Stromal cell of bone marrow (primary cell): ENCODE measurements around the gene IQSEC3.
"Not testable (repeated sequence)": the region's sequence is repeated elsewhere in the genome, so short reads cannot be mapped to it uniquely, and the experiment has no call there.

Experiments
- DNase-seq: peaks from one replicate; pipeline ENCODE4 v3.0.0-alpha.2; 2012; ENCODE audit warnings: low read depth

Gene IQSEC3

DNA sequence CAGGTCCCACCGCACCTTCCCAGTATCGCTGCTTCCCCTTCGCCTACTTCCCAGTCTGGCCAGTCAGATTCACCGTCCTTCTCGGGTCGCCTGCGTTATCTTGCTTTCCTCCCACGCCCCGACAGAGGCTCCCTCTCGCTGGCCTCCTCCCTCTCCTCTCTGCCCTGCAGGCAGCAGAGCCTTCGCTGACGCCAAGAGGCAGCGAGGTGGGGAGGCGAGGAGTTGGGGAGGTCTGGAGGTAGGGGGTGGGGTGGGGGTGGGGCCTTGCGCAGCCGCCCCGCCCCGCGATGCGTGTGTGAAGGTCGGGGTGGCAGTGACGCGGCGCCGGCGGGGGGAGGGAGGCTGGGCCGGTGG, at the start of gene IQSEC3:
Gene IQSEC3 (plus strand): TSS at position 340 of the 354 bp plus-strand sequence. CDS start 116 bp downstream, outside the sequence.
- DNase-seq = not testable (repeated sequence)

DNA sequence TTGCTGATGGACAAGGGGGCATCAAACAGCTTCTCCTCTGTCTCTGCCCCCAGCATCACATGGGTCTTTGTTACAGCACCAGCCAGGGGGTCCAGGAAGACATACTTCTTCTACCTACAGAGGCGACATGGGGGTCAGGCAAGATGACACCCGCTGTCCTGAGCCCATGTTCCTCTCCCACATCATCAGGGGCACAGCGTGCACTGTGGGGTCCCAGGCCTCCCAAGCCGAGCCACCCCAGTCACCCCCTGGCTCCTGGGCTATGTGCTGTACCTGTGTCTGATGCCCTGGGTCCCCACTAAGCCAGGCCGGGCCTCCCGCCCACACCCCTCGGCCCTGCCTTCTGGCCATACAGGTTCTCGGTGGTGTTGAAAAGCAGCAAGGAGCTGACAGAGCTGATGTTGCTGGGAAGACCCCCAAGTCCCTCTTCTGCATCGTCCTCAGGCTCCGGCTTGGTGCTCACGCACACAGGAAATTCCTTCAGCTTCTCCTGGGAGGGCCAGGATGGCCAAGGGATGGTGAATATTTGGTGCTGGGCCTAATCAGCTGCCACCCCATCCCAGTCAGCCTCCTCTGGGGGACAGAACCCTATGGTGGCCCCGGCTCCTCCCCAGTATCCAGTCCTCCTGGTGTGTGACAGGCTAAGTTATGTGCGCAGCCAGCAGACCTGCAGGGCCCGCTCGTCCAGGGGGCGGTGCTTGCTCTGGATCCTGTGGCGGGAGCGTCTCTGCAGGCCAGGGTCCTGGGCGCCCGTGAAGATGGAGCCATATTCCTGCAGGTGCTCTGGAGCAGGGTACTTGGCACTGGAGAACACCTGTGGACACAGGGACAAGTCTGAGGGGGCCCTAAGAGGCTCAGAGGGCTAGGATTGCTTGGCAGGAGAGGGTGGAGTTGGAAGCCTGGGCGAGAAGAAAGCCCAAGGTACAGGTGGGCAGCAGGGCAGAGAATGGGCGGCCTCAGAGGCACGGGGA, 48.9 kb upstream of the IQSEC3 start:
- DNase-seq = not testable (repeated sequence)

DNA sequence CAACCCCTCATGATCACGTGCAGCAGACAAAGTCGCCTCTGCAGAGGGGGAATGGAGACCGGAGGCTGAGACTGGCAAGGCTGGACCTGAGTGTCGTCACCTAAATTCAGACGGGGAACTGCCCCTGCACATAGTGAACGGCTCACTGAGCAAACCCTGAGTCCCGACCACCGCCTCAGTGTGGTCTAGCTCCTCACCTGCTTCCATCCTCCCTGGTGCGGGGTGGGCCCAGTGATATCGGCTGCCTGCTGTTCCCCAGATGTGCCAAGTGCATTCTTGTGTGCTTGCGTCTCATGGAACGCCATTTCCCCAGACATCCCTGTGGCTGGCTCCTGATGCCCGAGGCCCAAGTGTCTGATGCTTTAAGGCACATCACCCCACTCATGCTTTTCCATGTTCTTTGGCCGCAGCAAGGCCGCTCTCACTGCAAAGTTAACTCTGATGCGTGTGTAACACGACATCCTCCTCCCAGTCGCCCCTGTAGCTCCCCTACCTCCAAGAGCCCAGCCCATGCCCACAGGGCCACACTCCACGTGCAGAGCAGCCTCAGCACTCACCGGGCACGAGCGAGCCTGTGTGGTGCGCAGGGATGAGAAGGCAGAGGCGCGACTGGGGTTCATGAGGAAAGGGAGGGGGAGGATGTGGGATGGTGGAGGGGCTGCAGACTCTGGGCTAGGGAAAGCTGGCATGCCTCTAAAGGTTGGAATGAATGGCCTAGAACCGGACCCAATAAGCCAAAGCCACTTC, 47.6 kb upstream of the IQSEC3 start:
- not testable (repeated sequence) for DNase-seq

DNA sequence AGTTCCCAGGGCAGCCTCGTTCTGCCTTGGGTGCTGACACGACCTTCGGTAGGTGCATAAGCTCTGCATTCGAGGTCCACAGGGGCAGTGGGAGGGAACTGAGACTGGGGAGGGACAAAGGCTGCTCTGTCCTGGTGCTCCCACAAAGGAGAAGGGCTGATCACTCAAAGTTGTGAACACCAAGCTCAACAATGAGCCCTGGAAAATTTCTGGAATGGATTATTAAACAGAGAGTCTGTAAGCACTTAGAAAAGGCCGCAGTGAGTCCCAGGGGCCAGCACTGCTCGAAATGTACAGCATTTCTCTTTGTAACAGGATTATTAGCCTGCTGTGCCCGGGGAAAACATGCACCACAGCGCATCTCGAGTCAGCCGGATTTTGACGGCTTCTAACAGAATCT, 46.7 kb upstream of the IQSEC3 start:
- not testable (repeated sequence) for DNase-seq

DNA sequence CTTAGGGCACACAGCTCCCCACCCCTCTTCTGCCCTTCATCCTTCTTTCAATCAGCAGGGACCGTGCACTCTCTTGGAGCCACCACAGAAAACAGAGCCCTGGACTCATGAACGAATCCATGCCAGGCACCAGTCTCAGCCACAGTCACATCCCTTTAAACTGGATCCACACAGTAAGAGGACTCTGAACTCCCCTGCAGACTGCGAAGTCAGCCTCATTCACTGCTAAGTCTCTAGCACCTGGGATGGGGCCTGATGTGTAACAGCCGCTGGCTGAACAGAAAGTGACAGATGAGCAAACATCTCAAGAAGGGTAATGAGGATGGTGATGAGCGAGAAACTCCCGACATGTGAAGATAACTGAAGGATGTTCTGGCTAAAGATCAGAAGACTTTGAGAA, 45.8 kb upstream of the IQSEC3 start:
- no peak for DNase-seq

DNA sequence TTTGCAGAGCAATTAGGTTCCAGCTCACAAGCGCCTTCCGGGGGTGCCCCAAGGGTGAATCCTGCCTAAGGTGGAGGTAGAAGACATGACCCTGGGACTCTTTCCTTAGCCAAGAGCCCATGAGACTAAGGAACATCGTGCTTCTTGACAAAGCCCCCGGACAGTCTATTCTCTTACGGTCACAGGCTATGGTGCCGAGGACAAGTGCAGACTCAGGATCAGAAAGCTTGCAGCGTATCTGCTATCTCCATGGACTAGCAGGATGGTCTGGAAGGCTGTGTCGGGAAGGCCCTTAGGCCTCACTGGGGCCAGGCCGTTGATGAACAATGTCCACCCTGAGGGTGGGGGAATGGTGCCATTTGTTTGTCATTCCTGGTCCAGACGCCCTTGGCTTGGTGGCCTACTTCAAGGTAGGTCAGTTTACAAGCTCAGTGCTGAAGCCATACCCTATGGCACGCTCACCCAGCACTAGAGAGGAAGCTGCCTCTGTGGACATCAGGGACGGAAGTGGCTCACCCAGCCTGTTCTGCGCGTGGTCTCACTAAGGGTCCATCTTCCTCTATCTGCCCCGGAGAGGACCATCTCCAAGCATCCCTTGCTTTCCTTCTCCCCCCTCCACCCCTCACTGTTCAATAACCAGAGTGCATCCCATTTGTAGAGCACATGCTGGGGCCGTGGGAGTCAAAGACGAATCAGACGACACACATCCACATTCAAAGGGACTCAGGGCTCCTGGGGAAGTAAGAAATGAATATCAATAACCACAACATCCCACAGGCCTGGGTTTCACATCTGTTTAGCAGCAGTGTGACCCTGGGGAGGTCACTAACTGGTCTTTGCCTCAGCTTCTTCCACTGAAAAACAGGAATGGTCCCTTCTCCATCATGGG, 45.0 kb upstream of the IQSEC3 start:
- no peak for DNase-seq

DNA sequence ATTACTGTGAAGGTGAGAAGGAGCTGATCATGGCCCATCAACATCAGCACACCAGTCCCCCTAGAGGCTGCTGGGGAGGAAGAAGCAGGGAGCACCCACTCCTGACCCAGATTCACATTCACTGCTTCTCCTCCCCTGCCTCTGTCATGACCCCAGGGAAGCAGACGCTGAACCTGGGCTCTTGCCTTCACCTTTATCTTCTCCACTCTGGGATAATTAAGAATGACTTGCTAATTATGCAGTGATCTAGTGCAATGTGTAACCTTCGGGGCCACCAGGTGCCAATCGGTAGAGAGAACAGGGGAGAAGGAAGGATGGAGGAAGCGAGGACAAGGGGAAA, 44.4 kb upstream of the IQSEC3 start:
- no peak for DNase-seq

DNA sequence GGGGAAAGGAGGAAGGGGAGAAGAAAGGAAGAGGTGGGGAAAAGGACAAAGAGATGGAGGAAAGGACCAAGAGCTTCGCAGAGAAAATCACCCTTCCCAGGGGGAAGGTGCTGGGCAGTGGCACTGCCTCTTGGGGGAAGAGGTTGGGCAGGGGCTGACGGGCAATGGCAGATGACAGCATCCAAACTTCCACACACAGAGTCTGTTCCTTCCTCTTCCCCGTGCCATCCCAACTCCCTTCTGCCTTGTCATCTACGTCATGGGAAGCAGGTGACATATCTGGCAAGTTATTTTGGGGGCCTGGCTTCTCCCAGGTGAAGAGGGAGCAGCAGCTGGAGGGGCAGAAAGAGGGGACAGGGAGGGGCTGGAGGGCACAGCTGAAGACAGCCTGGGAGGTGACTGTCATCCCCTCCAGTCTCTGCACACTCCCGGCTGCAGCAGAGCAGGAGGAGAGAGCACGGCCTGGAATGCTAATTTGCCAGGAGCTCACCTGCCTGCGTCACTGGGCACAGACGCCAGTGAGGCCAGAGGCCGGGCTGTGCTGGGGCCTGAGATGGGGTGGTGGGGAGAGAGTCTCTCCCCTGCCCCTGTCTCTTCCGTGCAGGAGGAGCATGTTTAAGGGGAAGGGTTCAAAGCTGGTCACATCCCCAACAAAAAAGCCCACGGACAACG, 43.9 kb upstream of the IQSEC3 start:
- no peak for DNase-seq

DNA sequence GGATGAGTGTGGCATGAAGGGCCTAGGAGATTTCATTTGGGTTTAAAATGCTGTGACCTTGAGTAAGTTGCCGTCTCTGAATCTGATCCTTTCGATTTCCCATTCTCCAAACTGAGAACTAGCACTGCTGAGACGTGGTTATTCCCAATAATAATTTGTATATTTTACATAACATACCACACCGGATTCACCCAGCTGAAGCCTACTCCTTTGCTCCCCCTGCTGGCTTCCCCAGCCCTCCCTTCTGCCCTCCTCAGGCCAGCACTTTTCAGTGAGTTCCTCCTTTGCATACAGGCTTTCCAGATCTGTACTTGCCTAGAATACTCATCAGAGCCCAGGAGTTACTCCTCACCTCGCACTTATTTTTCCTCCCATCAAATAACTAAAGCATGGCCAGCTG, 38.7 kb upstream of the IQSEC3 start:
- DNase-seq = not testable (repeated sequence)

DNA sequence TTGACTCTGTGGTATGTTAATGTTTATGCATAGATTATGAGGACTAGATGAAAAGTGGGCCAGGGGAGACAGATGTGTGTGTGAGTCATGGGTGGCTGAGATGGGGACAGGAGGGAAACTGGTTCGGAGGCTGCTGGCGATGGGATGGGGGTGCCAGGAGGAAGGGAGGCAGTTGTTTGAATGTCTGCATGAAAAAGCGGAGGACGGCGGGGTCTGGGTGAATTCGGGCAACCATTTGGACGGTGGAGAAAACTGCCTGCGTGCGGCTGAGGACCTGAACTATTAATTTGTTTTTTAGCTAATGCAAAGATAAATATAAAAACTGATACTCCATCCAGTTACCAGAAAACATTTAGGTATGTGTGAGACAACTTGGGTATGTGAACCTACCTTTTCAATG, 27.8 kb upstream of the IQSEC3 start:
- not testable (repeated sequence) for DNase-seq

DNA sequence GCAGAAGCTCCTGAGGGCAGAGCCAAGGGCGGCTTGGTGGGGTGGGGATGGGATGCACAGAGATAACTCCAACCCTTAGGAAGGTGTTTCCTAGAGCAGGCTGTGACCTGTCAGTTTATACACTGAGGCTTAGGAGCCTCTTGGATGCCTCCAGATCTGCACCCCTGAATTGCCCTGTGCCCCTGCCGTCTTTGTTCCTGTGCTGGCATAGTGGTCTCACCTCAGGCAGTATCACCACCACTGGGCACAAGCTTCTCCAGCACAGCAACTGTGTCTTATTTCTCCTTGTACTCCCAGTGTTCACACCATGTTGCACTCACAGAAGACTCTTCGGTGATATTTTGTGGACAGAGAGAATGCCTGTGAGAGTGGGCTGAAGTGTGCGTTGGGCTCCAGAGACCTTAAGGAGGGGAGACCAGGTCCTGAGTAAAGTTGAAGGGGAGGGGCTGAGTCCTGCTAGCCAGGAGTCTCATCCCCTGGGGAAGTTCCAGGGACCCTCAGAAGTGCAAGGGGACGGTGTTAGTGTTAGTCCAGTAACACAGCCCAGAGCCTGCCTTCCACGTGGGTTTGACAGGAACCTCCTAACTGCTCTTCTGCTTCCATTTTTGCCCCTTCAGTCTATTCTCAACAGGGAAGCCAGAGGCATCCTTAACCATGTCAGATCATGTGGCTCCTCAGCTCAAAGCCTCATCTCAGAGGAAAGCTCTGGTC, 26.9 kb upstream of the IQSEC3 start:
- DNase-seq = not testable (repeated sequence)

DNA sequence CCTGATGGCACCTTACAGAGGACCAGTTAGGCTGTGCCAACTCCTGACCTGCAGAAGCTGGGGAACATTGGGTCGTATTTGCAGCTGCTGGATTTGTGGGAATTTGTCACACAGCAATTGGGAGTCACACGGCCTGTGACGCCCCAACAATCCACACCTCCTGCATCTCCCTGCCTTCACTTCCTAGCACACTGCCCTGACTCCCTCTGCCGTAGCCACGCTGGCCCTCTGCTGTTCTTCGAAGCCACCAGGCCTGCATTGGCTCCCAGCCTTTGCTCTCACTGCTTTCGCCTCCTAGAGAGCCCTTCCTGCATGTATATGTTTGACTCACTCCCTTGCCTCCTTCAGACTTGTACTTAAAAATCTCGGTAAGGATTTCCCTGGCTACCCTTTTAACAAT, 22.2 kb upstream of the IQSEC3 start:
- not testable (repeated sequence) for DNase-seq

DNA sequence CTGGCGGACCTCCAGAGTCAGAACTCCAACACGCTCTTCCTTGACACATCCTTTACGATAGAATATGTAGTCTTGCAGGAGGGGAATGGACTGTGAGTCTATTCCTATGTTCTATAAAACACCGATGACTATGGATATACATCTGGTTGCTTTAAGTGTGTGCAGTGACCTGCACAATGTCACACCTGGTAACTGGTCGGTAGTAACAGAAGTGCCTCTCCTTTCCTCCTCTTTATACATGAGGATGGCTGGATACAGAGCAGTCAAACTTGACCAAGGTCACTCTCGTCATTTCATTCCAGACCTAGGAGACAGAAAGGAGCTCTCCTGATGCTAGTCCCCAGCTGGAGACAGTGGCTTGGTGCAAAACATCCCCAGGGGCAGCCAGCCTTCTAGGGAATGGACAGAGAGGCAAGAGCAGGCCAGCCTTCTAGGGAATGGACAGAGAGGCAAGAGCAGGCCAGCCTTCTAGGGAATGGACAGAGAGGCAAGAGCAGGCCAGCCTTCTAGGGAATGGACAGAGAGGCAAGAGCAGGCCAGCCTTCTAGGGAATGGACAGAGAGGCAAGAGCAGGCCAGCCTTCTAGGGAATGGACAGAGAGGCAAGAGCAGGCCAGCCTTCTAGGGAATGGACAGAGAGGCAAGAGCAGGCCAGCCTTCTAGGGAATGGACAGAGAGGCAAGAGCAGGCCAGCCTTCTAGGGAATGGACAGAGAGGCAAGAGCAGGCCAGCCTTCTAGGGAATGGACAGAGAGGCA, 21.2 kb upstream of the IQSEC3 start:
- not testable (repeated sequence) for DNase-seq

DNA sequence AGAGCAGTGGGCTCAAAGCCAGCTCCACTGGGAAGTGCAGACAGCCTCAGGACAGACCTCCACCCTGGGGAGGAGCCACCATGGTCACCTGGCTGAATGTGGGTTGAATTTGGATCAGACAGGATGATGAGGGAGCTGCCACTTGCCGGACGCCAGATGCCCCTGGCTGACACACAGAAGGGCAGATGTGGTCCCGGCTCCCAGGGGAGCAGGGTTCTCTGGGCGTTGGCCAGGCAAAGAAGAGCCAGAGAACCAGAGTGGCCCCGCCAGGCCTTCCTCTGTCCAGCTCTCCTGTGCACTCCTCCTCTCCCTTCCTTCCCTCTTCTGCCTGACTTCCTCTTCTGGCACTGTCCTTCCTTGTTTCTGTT, 20.6 kb upstream of the IQSEC3 start:
- not testable (repeated sequence) for DNase-seq

DNA sequence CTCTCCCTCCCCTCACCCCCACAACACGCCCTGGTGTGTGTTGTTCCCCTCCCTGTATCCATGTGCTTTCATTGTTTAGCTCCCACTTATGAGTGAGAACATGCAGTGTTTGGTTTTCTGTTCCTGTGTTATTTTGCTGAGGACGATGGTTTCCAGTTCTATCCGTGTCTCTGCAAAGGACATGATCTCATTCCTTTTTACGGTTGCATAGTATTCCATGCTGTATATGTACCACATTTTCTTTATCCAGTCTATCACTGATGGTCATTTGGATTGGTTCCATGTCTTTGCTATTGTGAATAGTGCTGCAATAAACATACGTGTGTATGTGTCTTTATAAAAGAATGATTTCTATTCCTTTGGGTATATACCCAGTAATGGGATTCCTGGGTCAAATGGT, 20.0 kb upstream of the IQSEC3 start:
- not testable (repeated sequence) for DNase-seq

DNA sequence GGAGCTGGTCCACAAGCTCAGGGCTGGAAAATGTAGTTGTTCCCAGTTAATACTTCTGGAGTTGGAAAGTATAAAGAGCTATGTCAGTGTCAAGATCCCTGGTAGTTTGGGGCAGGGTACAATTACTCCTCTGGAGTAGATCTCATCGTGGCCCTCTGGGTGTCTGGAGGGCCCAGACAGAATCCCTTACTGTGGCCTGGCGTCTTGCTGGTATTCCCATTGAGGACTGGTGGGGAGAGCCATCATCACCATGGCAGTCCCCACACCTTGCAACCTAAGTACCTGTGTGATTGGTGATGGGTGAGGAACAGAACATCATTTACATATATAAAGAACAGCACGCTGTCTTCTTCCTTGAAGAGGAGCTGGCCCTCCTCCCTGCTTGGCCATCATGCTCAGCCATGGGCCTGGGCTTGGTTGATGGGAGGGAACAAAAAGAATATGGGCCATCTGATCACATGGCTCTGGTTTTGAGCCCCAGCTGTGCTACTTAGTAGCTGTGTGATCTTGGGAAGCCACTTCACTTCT, 18.8 kb upstream of the IQSEC3 start:
- not testable (repeated sequence) for DNase-seq

DNA sequence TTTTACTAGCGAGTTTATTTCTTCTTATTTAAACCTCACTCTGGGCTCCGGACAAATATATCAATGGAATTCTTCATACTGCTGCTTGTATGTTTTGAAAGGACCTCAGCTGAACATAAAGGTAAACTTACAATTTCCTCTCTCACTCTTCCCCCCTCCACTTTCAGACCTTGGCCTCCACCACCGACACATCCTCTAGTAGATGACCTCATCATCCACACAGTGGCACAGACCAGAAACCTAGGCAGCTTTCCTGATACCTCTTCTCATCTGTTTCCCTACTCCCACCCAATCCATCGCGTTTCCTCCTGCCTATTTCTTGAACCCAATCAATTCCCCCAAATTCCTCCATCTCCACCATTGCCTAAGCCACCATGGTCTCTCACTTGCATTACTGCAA, 17.4 kb upstream of the IQSEC3 start:
- DNase-seq = not testable (repeated sequence)

DNA sequence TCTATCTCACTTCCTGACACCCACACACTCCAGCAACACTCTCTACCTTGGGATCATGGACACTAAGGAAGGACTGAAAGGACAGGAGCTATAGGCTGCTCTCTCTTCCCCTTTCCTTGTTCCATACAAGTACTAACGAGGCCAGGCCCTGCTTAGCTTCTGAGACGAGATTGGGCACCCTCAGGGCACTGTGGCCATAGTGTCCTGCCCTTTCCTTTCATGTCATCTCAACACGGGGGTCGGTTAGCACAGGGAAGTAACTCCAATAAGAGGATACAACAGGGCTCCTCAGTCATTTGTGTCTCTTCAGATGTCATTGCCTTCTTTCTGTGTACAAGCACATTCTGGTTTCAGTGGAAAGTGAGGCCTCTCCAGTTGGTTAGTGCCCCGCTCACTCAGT, 15.5 kb upstream of the IQSEC3 start:
- DNase-seq = not testable (repeated sequence)

DNA sequence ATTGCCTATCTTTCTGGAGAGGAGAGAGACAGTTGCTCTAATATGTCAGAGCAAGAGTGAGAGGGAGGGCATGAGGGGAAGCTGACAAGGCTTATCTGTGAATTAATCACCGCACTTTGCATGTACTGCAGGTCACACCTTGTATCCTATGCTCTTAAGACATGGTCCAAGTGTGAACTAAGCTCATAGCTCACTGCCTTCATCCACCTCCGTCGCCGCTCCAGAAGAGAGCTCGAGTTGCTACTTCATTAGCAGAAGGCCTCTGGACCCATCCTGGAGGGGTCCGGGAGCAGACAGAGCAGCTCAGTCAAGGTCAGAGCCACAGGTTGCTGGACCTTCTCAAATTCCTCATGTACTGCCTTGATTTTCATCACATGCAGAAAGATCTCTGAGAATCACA, 14.6 kb upstream of the IQSEC3 start:
- not testable (repeated sequence) for DNase-seq
